GM19238 (cell line): ENCODE data around the gene CIT.
"Not testable (repeated sequence)": the region's sequence is repeated elsewhere in the genome, so short reads cannot be mapped to it uniquely, and the experiment has no call there.

Source experiments
- DNase-seq: peaks from one replicate; pipeline ENCODE4 v3.0.0; 2011; ENCODE audit warnings: low spot score; ENCODE audit not compliant: insufficient read length

Gene CIT

DNA sequence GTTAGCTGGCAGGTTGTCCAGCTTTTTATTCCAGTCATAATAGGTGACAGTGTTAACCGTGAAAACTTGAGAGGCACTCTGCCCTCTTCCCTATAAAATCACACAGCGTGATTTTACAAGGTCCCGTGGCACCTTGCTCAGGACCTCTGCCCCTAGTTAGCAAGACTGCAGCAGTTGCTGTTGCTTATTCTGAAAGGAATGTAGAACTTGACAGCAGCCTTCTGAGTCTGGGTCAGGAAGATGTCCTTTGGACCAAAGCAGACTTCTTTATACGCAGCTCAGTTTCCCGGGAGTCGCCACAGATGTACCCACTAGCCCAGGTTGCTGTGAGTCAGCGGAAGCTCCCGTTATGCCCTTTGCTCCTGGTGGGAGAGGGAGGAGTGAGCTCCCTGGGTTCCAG is 196.0 kb downstream of the CIT start:
- DNase-seq: no peak

DNA sequence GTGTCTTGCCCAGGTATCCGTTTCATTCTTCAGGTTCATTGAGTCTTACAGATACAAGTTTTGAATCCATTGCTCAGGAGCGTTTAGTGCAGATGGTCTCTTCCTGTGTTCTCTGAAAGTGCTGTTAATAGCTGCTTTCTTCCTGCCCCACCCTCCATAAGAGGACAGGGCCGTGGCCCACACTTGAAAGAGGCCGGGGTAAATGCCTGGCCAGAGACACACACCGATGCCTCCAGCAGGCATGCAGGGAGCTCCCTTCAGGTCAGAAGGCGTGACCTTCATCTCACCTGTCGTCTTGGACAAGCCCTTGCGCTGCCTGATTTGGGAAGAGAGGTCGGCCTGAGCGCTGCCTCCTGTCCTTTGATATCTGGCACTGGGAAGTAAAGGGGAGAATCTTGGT is 197.6 kb downstream of the CIT start:
- no peak for DNase-seq

DNA sequence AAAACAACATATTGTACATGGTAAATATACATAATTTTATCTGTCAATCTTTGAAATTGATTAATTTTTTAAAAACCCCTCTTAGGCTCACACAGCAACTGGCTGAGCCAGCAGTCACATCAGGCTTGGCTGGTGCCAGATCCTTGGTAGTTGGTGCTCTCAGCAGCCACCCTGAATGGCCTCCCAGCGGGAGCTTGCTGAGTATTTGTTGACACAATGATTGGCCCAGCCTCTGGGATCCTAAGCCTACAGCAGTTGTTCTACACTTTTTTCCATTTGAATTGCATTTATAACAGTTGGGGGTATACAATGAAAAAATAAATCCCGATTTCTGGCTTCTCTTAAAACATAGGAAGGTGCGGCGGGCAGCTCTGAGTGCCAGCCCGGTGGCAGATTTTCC is 198.0 kb downstream of the CIT start:
- DNase-seq: no peak

DNA sequence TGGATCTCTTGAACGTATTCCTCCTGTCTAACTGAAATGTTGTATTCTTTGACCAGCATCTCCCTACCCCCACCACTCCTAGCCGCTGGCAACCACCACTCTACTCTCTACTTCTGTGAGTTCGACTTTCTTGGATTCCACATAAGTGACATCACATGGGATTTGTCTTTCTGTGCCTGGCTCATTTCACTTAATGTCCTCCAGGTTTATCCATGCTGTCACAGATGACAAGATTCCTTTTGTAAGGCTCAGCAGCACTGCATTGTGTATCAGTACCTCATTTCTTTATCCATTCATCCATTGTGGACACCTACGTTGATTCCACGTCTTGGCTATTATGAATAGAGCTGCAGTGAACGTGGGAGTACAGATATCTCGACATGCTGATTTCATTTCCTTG is 198.7 kb downstream of the CIT start:
- DNase-seq: no peak

DNA sequence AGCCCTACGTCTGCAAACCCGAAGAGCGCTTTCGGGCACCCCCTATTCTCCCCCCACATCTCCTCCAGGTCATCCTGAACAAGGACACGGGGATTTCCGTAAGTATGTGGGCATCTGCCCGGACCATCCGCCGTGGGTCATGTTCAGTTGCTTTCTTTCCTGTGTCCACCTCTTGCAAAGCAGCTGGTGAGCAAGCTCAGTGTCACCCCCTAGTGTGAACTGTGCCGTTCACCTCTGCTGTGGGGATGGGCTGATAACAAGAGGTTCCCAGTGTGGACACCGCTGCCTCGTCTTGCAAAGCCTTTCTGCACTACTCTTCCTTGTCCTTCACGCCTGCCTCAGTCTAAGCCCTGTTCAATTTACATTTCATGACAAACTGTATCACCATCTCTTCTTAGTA is 200.5 kb downstream of the CIT start:
- DNase-seq: no peak

DNA sequence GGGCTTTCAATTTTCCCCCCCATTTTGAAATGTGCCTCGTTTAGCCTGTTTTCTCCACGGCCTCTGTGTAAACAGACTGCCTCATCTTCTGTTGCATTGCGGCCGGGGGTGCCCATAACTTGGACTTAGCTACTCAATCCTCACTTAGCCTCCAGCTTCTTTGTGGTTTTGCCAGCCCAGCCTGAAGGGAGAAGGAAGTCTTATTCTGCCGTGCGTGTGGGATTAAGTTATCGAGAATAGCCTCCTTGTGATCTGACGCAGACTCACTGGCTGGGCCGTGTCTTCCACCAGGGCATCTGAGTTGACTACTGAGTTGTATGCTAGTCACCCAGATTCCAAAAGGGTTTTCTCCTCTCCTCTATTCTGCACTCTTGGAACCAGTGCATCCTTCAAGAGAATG is 201.1 kb downstream of the CIT start:
- DNase-seq: no peak

DNA sequence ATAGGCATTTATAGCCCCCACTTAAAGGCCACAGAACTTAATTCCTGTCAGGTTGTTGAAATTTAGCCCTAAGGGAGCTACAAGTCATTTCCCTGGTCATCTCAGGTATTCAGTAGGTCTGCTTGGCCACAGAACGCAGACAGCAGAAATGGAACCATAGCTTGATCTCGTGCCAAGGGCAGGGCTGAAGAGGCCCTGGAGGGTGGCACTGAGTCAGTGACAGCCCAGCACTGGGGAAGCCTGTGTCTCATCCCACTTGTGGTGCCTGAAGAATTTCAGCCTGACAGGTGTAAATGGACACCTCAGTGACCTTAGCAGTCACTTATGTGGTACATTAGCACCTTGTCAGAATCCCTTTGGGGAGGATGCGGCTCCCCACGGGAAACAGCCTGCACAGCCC is 202.6 kb downstream of the CIT start:
- no peak for DNase-seq

DNA sequence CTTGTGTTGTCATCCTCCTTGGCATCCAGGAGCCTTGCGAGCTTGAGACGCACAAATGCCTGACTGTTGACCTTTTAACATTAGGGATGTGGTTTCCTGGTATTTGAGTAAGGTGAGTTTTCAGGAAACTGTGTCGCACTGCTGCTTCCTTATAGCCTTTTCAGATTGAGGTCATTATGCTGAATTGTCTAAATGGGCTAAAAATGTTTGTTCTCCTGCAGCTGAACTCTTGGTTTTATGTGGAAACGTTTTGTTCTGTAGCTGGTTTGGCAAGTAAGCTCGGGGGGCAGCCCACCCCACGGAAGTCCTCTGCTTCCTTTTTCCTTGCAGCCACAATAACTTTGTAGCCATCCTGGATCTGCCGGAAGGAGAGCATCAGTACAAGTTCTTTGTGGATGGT is 203.5 kb downstream of the CIT start:
- DNase-seq: no peak

DNA sequence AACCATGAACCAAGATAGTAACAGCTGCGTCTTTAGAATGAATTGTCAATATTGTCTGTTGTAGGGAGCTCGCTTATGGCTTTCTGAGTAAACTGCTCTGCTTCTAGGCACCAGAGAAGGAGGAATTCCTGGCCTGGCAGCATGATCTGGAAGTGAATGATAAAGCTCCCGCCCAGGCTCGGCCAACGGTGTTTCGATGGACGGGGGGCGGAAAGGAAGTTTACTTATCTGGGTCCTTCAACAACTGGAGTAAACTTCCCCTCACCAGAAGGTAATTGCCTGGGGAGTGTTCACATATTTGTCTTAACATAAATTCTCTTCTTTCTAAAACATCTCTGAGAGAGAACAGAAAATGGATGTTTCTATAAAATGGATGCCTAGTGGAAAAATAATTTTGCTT is 204.9 kb downstream of the CIT start:
- DNase-seq: no peak

DNA sequence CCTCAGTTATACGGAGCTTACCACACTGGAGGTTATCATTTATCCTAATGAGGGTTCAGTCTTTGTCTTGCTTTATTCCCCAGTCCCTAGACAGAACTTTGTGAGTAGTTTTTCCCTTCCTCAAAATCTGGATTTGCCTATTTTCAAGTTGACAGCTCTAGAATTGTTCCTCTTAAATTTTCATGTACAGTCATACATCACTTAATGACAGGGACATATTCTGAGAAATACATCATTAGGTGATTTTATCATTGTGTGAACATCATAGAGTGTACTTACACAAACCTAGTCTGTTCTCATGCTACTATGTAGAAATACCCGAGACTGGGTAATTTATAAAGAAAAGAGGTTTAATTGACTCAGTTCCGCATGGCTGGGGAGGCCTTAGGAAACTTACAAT is 206.1 kb downstream of the CIT start:
- no peak for DNase-seq

DNA sequence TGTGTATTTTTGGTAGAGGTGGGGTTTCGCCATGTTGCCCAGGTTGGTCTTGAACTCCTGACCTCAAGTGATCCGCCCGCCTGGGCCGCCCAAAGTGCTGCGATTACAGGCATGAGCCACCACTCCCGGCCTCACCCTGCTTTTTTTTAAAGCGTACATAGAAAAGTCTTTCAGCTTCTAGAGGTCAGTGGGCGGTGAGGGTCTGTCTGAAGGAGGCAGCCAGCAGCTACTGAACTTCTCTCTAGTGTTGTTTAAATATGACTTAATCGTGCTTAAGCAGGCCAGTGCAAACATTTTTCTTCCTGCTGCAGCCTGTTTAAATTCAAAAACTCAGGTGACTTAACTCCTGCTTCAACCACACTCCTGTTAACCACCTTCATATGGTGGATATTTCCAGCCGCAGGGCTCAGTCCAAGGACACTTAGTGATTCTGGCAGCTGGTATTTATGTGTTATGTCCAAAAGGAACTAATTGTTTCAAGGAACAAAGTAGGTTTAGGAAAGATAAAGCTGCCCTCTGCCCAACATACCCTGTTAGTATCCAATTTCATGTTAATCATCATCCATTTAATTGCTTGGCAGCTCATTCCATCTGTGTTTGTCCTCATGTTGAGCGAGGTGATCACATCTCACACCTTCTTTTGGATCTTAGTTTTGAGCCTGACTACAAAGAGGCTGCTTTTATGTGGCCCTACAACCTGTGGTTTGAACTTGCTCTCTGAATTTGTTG is 207.2 kb downstream of the CIT start:
- no peak for DNase-seq

DNA sequence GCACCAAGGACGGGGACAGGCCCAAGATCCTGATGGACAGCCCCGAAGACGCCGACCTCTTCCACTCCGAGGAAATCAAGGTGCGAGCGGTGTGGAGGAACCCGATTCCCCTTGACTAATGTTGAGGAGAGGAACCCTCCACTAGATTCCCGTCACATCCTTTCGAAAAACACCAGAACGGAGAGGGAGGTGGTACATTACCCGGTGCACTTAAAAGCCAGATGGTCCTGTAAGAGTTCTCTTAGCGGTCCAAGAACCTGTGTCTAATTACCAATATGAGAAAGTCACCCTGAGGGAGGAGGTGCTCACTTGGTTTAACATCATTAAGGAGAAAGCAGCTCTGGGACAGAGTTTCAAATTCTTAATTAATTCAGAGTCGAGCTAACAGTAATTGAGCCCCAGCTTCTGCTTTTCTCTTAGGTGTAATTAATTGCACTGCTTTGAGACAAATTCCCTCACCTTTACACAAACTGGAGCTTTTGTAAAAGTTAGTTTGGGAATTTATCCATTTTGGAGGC is 208.7 kb downstream of the CIT start:
- DNase-seq: no peak

DNA sequence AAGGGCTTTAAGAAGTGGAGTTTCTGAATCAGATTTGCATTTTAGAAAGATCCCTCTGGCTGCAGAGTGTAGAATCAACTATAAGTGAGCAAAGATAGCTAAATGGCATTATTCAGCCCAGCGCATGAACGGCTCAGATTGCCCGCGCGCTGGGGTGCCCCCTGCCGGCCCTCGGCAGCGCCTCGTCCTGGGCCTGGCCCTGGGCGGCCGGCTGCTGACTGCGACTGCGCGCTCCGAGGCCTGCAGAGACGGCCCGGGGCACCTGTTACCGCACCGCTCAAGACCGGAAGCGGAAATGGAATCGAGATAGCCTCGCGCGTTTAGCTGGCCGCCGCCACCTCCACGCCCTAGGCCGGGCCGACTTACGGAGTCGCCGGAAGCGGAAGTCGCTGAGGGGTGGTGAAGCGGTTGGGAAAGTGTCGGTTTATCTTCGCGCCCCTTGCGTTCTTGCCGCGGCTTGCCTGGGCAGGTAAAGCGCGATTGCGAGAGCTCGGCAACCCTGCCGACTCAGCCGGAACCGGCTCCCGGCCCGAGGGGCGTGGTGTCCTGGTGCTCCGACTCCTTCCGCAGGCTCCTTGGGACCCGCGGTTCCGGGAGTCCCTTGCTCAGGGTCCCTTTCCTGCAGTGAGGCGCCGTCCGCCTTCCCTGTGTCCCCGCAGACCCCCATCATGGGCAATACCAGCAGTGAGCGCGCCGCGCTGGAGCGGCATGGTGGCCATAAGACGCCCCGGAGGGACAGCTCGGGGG is 209.4 kb downstream of the CIT start, which contains the start of gene PRKAB1:
Gene PRKAB1, plus strand, starts transcription at position 557 of the 747 bp plus-strand sequence. Its CDS starts 112 bp downstream, at position 669.
- DNase-seq: peak; percentile 93

DNA sequence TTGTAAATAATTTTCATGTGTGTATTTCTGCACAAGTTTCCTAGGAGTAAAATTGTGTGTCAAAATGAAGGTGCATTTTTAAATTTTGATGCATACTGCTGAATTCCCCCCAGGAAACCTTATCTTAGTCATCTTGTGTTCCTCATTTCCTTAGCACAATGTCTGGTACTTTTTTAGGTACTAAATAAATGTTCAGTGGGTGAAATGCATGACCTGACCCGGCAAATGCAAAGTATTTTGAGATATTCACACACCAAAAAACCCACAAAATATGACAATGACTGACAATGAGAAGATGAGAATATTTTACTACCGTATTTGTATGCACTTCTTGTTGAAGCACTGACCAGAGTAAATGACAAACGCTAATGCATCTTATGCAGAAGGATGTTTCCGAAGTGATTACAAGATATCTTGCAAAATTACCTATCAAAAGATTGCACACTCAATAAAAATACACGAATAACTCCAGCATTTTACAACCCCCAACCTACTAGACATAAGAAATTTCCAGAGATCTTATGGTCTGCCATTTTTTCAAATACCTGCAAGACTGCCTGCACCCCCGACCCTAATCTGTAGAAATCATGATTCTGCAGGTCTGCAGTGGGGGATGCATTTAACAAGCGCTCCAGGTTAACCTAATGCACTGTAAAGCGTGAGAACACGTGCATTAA is 210.1 kb downstream of the CIT start:
- no peak for DNase-seq

DNA sequence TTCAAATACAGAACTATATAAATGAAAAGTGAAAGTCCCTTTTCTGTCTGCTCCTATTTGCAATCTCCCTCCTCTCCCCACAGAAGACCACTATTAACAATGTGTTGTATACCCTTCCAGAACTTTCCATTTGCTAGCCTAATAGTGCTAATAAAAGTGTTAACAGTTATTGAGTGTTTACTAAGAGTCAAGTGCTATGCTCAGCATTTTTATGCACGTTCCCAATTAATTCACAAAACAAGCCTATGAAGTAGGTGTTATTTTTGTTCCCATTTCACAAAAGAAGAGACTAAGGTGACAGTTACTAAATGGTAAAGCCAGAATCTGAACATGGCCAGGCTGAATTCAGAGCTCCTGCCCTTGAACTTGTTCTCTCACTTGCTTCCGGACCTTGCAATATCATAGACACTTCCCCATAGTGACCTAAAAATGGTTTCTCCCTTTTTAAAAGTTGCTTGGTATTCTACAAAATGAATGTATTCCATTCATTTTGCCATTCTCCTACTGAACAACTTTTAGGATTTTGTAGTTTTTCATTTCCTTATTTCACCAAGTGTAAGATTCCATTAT is 210.8 kb downstream of the CIT start:
- DNase-seq: no peak

DNA sequence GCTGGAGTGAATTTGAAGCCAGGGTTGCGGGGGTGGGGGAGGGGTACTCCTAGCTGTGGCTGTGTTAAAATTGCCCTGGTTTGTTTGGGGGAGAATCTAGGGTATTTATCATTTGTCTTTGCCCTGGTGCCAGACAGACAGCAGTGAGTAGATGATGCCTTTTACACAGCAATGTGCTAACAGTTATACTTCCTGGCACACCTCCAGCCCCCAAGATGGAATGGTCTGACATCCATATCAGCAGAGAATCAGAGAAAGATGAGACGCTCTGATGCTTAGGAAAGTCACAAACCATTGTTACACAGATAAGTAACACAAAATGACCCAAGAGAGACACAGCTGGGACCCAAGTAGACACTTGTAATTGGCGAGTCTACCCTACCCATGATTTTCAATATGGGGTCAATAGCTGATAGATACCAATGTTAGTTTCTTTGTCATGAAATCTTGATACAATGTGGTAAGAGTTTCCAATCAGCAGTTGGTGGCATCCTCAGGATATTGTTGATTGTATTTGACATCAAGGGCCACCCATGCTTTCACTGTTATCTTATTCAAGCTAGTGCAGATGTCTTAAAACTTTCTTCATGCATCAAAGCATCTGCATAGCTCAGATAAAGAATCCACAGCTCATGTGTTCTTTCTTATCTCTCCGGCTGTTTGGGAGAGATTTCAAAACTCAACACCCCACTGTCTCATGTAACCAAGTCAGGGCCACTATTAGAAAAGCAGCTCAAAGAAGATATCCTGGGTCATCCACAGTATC is 211.8 kb downstream of the CIT start:
- DNase-seq: no peak

DNA sequence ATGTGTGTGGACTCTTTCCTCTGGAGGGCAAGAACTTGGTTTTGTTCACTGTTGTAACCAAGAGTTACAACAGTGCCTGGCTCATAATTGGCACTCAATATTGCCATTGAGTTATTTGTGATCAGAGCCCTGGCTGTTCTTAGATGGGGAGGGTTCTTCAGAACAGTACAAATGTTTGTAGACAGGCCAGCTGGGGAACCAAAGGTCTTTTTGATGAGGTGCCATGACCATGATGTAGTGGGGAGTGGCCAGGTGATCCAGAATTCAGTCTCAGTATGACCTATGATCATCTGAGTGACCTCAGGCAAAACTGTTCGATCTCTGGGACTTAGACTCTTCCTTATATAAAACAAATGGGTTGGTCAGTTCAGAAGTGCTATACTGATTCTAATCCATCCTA is 212.5 kb downstream of the CIT start:
- DNase-seq: no peak

DNA sequence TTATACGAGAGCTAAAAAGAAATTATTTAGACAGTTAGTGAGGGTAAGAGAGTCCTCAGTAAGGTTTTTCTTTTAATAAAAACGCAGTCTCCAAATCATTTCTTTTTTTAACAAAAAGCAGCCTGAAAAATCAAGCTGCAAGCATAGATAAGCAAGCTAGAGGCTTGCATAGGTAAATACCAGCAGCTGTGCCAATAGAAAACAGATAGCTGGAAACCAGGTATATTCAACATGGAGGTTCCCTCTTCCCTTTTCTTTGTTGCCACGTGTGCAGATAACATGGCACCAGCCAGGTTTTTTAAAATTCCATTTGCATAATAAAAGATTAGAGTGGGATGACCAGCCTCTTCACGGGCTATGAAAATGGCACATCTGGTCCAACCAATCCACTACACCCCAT is 215.2 kb downstream of the CIT start:
- DNase-seq: no peak

DNA sequence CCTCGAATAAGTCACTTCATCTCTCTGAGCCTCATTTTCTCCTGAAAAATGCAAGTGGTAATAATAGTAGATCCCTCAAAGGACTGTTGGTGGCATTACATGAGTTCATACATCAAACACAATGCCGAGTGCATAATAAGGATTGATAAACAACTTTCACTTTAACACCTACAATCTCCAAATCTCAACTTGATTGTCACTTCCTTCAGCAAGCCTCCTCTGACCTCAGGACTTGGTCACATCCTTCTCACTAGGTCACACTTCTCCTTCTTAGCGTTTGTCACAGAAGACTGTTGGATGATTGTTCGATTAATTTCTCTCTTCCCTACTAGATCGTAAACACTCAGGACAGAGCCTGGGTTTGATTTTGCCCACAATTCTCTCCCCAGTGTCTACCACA is 217.0 kb downstream of the CIT start:
- no peak for DNase-seq

DNA sequence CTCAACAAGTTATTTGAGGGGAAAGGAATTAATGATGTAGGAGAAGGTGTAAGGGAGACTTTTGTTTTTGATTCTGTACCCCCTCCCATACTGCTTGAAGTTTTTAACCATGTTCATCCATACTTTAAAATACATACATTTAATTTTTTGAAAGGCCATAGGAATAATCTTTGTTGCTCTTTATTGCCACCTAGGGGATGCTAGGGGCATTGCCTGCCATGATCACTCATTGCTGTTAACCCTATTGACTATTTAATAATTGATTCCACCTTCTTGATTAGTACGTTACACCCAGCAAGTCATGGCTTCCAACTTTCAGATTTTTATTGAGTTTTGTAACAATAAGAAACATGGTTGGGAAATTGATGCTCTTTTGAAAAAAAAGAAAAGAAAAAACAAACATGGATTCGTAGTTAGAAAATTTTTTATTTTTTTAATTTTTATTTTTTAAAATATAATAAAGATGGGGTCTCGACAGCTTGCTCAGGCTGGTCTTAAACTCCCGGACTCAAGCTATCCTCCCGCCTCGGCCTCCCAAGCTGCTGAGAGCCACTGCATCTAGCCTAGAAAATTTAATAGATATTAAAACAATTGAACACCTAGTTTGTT is 217.7 kb downstream of the CIT start:
- peak; percentile 25 for DNase-seq

DNA sequence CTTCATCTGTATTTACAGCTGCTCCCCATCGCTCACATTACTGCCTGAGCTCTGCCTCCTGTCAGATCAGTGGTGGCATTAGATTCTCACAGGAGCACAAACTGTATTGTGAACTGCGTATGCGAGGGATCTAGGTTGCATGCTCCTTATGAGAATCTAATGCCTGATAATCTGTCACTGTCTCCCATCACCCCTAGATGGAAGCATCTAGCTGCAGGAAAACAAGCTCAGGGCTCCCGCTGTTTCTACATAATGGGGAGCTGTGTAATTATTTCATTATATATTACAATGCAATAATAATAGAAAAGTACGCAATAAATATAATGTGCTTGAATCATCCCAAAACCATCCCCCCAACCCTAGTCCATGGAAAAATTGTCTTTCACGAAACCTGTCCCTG is 219.0 kb downstream of the CIT start:
- DNase-seq: not testable (repeated sequence)
